Activated CD4-positive, CD25-positive, alpha-beta regulatory T cell treated with anti-CD3 and anti-CD28 coated beads, Interleukin-2, amount 50 U/mL, for 72 hours (primary cell): ENCODE measurements around the gene KNDC1.

Experiments used
- DNase-seq: peaks from one replicate; pipeline ENCODE4 v3.0.0; 2021

KNDC1 gene

DNA sequence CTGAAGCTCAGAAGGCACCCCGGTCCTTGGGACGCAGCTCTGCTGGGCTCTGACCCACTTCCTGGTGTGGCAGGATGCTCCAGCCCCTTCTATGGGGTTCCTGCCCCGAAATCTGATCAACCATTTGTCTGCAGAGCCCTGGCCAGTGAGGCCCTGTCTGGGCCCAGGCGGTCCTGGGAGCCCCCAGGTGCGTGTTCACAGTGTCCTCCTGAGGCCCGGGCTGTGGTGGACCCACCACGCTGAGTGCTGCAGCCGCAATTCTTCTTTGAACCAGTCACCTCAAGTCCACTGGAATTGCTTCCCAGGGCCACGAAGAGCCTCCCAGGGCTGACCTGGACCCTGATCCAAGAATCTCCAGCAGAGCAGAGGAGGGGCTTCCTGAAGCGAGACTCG, 19.1 kb downstream of the KNDC1 start:
- no peak for DNase-seq

- no peak for DNase-seq
Observed at GRCh38 chr10:133179651-133180050, 19.6 kb downstream of the KNDC1 start.

DNA sequence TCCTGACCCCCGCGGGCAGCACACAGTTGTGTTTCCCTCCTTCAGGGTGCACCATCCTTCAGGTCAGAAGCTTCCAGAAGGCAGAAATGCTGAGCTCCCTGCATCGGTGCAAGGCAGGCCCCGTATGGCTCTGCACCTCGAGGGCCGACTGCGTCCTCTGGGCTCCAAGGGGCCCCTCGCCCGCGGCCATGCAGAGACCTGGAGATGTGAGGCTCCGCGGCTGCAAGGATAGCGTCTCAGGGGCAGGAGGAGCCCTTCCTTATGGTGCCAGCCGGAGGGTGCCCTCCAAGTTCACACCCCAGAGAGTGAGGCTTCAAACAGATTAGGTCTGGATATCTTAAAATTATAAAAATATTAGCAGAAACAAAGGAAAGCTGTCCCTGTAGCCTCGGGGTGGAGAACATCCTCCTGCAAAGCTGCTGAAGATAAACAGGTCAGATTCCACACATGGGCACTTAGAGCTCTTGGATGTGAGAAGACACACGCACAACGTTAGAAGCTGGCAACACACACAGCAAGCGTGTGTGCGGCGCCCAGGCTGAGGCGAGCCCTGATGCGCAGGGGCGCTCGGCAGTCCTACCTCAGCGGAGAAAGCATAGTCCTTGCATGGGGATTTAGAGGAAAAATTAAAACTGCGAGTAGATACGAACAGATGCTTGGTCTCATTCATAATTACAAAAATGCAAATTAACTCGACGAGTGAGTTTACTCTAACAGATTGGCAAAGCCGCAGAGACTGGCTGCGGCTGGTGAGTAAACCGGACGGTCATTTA, 20.4 kb downstream of the KNDC1 start:
- no peak for DNase-seq

GRCh38 chr10:133180965-133181639, 21.1 kb downstream of the KNDC1 start:
- no peak for DNase-seq

DNA sequence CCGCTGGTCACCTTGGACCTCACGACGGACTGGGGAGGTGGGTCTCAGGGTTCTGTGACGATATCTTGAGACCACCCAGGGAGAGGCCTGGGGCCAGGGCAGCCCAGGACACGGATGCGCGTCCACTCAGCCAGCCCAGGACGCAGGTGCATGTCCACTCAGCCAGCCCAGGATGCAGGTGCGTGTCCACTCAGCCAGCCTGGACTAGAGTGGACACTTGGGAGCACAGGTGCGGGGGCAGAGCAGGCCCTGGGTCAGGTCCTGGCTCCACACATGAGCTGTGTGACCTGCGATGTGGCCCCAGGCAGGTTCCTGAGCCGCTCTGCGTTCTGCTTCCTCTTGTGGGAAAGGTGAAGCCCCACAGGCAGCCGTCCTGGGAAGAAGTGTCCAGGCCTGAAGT, 22.2 kb downstream of the KNDC1 start:
- no peak for DNase-seq

GRCh38 chr10:133182791-133183645, 23.0 kb downstream of the KNDC1 start:
- no peak for DNase-seq

DNA sequence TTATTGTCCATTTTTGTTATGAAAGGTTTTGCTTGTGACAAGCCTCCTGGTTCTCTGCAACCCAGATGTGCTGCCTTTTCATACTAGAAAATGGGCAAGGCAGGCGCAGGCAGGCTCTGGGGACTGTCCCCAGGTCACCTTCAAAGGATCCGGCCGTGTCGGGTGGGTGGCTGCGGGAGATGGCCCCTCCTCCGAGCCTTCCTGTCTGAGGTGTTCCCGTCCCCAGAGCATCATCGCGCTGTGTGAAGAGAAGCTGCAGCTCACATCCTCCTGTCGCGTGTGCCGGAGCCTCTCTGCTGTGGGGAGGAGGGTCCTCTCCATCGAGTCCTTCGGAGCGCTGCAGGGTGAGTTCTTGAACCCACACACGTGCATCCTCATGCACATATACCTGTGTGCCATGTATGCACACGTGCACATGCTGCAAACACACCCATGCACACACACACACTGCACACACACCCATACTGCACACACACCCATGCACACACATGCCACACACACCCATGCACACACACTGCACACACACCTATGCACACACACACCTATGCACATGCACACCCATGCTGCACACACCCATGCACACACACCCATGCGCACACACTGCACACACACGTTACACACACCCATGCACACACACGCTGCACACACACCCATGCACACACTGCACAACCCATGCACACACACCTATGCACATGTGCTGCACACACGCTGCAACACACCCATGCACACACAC, 23.8 kb downstream of the KNDC1 start:
- DNase-seq, result no peak

DNA sequence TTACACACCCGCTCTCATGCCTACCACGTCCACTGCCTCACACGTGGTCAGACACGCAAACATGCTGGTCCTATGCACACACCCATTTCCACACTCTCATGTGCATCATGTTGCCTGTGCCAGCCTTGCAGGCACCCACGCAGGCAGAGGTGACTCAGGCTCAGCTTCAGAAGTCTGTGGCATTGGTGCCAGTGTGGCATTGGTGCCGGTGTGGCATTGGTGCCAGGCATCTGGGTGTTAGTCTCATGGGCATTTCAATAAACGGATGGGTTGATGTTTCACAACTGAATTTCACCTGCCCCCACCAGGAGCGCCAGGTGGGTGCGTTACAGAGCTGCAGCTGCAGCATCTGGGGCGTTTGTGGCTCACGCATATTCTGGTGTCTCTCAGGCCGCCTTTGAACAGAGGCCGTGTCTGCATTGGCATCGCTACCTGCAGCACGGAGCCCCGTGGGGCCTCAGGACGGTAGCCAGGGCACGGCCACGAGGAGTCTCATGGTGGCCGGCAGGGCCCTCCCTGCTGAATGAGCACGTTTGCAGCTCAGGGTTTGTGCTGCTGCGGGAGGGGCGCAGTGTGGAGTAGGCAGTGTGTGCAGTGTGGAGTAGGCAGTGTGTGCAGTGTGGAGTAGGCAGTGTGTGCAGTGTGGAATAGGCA, 24.7 kb downstream of the KNDC1 start:
- DNase-seq, result no peak

DNA sequence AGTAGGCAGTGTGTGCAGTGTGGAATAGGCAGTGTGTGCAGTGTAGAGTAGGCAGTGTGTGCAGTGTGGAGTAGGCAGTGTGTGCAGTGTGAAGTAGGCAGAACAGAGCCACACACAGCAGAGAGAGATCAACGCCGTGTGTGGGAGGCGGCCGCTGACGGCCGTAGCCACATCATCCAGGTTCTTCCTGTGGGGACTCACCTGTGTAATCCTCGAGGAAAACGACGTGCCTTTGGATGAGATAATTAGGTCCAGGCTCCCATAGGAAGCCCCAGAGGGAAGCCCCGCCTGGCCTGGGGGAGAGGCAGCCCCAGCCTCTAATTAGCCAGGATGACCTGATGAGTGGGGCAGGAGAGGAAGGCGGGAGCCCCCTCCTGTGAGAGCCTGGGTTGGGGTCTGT, 25.4 kb downstream of the KNDC1 start:
- DNase-seq, result no peak

- no peak for DNase-seq
Observed at GRCh38 chr10:133185916-133186315, 25.9 kb downstream of the KNDC1 start.

DNA sequence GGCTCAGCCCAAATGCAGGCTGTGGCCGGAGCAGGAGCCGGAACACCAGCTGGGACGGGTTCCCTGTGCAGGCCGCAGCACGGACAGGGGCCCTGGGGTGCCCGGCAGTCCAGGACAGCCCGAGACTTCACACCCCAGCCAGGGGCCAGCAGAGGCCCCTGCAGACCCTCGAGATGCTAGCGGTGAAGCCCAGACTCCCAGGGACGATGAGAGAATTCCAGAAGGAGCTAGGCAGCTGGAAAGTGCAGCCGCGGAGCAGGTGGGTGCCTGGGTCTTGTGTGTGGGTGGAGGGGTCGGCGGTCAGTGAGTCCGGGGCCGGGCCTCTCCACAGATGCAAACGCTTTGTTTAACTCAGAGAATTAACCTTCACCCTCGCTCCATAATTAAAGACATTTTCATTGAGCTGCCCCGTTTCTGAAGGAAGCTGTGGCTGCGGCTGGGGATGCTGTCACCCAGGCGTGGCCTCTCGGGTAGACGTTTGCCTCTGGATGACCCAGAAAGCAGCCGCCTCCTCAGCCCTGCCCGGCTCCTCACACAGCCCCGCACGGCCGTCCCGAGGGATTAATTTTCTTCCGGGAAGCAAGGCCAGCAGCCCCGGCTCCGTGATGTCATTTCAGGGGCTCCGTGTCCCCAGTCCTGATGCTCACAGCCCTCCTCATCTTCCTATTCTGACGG, 26.5 kb downstream of the KNDC1 start:
- no peak for DNase-seq

DNA sequence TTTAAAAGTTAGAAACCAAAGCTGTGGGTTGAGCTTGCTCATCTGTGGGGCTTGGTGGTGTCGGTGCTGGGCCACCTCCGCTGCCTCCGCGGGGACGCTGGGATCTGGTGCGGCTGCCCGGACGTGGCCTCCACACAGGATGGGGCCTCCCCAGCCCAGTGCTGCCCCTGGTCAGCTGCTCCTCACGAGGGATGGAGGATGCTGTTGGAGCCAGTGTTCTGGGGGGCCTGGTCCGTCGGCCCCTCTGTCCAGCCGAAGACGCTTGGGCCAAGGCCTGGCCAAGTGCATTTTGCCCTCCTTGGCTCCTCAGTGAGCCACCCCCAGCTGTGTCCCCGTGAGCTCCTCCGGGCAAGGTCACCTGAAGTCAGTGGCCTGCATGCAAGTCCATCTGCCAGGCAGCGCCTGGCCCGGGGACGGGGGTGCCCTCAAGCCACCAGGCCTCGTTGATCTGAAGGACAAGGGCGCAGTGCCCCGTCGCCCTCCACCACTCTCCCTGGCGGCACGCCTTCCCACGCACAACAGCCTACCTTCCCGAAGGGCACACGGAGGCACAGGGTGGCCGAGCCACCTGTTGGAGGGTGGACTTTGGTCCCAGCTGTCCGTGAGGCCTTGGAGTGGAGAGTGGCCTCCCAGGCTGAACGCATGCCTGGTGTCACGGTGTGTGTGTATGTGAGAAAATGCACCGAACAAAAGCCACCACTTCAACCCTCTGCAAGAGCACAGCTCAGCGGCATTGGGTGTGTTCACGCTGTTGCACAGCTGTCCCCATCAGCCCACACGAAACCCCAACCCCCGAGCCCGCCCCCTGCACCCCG, 27.3 kb downstream of the KNDC1 start:
- no peak for DNase-seq

GRCh38 chr10:133187906-133188681, 28.1 kb downstream of the KNDC1 start:
- no peak for DNase-seq

- no peak for DNase-seq
Observed at GRCh38 chr10:133189256-133189655, 29.2 kb downstream of the KNDC1 start.

DNA sequence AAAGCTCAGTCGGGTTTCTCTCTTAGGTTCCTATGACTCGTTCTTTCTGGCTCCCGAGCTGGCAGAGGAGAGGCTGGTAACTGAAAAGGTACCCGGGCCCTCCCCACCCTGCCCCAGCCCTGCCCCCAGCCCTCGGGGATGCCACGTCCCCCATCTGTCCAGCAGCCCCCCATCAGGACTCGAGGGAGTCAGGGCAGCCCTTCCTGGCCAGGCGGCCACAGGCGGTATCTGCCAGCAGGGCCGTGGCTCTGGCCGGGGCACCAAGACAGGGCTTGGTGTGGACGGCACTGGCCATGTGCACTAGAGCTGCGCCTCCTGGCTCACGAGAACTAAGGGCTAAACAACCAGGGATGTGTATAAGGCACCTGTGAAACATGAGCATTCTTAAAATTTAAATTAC, 29.7 kb downstream of the KNDC1 start:
- no peak for DNase-seq

GRCh38 chr10:133190225-133190624, 30.2 kb downstream of the KNDC1 start:
- no peak for DNase-seq

- no peak for DNase-seq
Observed at GRCh38 chr10:133191651-133192050, 31.6 kb downstream of the KNDC1 start.

GRCh38 chr10:133194151-133194550, 34.1 kb downstream of the KNDC1 start:
- no peak for DNase-seq

- no peak for DNase-seq
Observed at GRCh38 chr10:133195096-133195495, 35.1 kb downstream of the KNDC1 start.

DNA sequence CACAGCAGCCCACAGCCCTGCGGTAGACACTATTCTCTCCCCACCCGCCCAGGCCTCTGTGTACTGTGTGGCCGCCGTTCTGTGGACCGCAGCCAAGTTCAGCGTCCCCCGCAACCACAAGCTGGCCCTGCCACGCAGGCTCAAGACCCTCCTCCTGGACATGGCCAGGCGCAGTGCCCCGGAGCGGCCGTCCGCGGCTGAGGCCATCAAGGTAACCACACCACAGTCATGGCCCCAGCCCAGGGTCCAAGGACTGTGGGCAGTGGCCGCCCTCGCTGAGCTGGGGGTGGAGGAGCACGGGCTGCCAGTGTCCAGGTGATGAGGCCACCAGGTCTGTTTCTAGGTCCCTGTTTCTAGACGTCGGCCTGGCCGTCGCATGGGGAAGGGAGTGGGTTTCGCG, 35.6 kb downstream of the KNDC1 start:
- DNase-seq, result no peak
